ENCODE measurements around the gene STAM. TPM values are rescaled to one million over a fixed set of nuclear protein-coding genes. Genes with fewer than 3 reads are reported as not detected.
"Not testable (repeated sequence)": the region's sequence is repeated elsewhere in the genome, so short reads cannot be mapped to it uniquely, and the experiment has no call there.

The STAM gene
- 20.3 and 26.2 TPM in 2 replicates for total RNA-seq

DNA sequence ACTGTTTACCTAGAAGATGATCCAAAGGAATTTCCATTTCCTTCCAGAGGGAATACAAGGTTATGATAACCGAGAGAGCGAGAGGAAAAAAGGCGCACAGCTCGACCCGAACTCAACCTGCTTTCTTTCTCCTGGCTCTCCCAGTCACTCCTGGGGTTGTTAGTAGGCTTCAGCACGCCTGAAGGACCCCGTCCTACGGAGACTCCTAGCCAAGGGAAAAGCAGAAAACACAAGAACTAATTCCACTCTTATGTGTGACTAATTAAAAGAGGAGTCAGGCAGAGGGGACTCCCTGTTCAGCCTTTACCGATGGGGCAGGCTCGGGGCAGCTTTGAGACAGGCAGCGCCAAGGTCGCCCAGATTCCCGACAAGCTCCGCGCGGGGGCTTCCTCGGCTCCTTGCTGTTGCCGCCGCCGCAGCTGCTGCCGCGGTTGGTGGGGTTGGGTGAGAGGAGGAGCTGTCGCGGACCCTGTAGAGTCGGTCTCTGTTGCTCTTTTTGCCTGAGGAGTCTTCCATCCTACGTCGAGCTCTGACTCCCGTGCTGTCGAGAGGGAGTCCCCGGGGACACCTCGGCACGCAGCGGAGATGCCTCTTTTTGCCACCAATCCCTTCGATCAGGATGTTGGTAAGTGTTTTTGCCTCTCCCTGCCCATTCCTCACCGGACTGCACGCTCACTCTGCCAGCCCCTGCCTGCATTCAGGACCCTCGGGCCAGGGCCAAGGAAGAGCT is at the start of gene STAM:
TSS of gene STAM (plus strand) at position 397 of the 730 bp plus-strand sequence. CDS start at position 586, 189 bp downstream.
- intact Hi-C loops (cut with micrococcal nuclease): loop anchor here (1.0 to 5.0 kb wide), 7 partner anchors 25 to 1015 kb away; partner anchors contain the start of genes ARL5B, HACD1, RSU1 and VIM

DNA sequence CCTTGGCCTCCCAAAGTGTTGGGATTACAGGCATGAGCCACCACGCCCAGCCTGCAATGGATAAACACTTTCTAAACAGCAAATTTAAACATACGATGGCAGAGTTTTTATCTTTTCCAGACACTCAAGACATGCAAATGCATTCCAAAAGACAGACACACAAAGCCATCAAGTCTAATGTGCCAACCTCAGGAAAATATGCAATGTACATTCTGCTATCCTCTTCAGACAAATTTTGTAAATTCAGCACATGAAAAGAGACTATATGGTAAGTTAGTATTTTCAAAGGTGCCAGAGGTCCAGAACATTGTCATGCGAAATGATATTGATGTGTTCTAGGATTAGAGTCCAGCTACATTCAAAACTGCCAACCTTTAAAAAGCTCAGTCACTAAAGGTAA is 46.6 kb upstream of the STAM start:
- intact Hi-C loops (cut with micrococcal nuclease): no loop called here

- intact Hi-C loops (cut with micrococcal nuclease): no loop called here
Measured at GRCh38 chr10:17599089-17599488, 44.9 kb upstream of the STAM start.

GRCh38 chr10:17605936-17606335 is 38.0 kb upstream of the STAM start:
- intact Hi-C loops (cut with micrococcal nuclease): loop anchor here (2.0 to 5.0 kb wide), 2 partner anchors 199 to 267 kb away; no protein-coding TSS in a partner anchor

DNA sequence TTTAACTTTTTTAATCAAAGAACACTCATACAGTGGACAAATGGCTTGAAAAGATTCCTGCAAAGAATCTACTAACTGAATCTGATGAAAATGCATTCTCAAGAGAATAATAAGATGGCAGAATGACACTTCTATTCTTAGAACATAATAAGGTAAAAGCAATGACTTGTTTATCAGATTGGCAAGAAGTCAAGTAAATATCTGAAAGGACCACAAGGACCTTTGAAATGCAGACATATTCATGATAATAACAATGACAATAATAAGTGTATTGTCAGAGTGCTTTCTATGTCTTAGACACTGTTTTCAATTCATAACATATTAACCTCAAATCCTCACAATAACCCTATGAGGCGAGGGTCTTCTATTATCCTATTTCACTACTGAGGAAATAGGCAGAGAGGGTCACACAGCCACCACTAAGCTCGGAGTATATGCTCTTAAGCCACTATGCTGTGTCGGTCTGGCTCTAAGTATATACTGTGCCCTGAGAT is 37.4 kb upstream of the STAM start:
- intact Hi-C loops (cut with micrococcal nuclease): loop anchor here (1.0 to 5.0 kb wide), 4 partner anchors 137 to 498 kb away; no protein-coding TSS in a partner anchor

GRCh38 chr10:17607060-17607459 is 36.9 kb upstream of the STAM start:
- intact Hi-C loops (cut with micrococcal nuclease): loop anchor here (1.0 to 5.0 kb wide), 4 partner anchors 136 to 497 kb away; no protein-coding TSS in a partner anchor

GRCh38 chr10:17607603-17608332 is 36.2 kb upstream of the STAM start:
- intact Hi-C loops (cut with micrococcal nuclease): loop anchor here (1.0 to 5.0 kb wide), 4 partner anchors 136 to 497 kb away; no protein-coding TSS in a partner anchor

DNA sequence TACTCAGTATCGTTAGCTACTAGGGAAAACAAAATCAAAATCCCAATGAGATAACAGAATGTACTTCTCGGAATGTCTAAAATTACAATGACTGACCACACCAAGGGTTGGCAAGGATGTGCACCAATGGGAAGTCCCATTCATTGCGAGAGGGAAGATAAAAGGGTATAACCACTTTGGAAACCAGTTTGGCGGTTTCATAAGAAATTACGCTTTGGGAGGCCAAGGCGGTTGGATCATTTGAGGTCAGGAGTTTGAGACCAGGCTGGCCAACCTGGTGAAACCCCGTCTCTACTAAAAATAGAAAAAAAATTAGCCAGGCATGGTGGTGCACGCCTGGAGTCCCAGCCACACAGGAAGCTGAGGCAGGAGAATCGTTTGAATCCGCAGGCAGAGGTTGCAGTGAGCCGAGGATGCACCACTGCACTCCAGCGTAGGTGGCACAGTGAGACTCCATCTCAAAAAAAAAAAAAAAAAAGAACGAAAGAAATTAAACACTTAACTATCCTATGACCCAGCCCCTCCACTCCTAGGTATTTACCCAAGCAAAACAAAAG is 34.4 kb upstream of the STAM start:
- intact Hi-C loops (cut with micrococcal nuclease): loop anchor here (5.0 kb wide), 1 partner anchor 202 kb away; no protein-coding TSS in a partner anchor

GRCh38 chr10:17616403-17617030 is 27.4 kb upstream of the STAM start:
- intact Hi-C loops (cut with micrococcal nuclease): loop anchor here (1.0 kb wide), 1 partner anchor 28 kb away; the partner anchor contains the start of gene STAM

GRCh38 chr10:17617031-17617911 is 26.7 kb upstream of the STAM start, which contains the start of gene HACD1:
Gene HACD1 (minus strand): TSS chr10:17617374. CDS start chr10:17617339, 35 bp downstream.
- intact Hi-C loops (cut with micrococcal nuclease): loop anchor here (1.0 kb wide), 1 partner anchor 27 kb away; the partner anchor contains the start of gene STAM

GRCh38 chr10:17622061-17622460 is 21.9 kb upstream of the STAM start:
- intact Hi-C loops (cut with micrococcal nuclease): no loop called here

DNA sequence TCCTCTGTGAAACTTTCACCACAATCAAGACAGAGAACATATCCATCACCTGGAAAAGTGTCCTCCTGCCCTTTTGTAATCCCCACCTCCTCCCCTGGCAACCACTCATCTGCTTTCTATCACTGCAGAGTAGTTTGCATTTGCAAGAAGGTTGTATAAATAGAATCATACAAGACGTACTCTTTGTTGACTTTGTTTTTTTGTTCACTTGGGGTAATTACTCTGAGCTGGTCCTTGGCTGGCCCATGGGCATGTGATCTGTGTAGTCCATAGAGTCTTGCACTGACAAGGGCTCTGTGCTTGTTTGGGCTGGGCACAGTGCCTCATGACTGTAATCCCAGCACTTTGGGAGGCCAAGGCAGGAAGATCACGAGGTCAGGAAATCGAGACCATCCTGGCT is 19.0 kb upstream of the STAM start:
- intact Hi-C loops (cut with micrococcal nuclease): no loop called here

DNA sequence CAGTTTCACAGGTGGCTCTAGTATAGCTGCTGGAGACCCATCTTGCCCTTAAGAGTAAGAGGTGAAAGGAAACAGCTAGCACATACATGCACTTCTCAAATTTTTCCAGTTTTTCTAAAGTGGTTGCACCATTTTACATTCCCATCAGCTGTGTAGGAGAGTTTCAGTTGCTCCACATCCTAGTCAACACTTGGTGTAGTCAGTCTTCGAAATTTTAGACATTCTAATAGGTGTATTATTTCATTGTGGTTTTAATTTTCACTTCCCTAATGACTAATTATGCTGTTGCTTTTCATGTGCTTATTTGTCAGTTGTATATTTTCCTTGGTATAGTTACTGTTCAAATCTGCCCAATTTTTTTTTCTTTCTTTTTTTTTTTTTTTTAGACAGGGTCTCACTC is 17.3 kb upstream of the STAM start:
- intact Hi-C loops (cut with micrococcal nuclease): no loop called here

DNA sequence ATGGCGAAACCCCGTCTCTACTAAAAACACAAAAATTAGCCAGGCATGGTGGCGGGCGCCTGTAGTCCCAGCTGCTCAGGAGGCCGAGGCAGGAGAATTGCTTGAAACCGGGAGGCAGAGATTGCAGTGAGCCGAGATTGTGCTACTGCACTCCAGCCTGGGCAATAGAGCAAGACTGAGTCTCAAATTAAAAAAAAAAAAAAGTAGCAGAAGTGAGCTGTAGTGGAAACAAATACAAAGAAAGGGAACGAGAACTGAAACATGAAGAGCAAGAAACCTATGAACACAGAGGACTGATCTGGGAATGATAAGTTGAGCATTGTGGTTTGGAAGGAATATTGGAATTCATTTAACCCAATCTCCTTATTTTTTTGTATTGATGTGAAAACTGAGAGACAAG is 11.4 kb upstream of the STAM start:
- intact Hi-C loops (cut with micrococcal nuclease): not testable (repeated sequence)

- intact Hi-C loops (cut with micrococcal nuclease): no loop called here
Measured at GRCh38 chr10:17633353-17633752, 10.6 kb upstream of the STAM start.

DNA sequence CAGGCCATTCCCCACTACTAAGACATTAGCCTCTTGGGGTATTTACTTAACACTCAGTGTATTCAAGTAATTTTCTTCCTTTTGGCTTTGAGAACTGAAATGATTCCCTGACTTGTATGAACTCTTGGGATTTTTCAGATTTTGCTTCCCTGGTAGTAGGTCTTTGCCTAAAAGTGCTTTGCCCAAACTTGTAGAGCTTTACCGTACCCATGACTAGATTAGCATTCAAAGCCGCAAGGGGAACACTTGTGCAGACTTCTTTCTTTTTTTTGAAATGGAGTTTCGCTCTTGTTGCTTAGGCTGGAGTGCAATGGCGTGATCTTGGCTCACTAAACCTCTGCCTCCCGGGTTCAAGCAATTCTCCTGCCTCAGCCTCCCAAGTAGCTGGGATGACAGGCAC is 6.1 kb upstream of the STAM start:
- intact Hi-C loops (cut with micrococcal nuclease): no loop called here

DNA sequence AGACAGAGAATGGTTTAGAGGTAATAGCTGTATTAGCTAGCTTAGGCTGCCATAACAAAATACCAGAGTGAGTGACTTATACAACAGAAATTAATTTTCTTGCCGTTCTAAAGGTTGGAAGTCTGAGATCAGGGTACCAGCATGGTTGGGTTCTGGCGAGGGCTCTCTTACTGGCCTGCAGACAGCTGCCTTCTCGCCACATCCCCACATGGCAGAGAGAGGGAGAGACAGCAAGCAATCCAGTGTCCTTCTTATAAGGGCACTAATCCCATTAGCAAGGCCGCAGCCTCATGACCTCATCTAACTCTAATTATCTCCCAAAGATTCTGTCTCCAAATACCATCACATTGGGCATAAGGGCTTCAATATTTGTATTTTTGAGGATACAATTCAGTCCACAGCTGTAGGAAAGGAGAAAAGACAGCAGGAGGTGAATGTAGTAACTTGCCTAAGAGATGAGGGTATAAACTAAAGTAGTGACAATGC is 3.6 kb upstream of the STAM start:
- intact Hi-C loops (cut with micrococcal nuclease): loop anchor here (5.0 kb wide), 2 partner anchors 42 to 413 kb away; partner anchors contain the start of gene VIM

DNA sequence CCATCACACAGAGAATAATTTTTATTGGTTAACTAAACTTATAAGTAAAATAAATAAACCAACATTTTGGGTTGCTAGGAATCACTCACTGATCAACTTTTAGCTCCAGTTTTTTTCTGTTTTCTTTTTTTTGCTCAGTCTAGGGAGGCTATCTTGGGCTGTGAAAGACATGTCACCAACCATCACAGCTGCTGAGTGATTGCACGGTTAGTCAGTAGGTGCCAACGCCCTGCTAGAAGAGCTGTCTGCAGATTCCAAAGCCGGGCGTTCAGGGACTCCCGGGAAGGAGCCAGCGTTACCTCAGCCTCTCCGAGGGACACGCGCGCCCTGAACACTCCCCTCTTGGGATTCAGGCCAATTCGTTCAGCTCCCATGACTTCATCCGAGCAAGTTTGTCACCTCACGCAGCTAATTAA is 604 bp upstream of the STAM start:
- intact Hi-C loops (cut with micrococcal nuclease): loop anchor here (1.0 to 5.0 kb wide), 3 partner anchors 39 to 416 kb away; partner anchors contain the start of gene VIM

DNA sequence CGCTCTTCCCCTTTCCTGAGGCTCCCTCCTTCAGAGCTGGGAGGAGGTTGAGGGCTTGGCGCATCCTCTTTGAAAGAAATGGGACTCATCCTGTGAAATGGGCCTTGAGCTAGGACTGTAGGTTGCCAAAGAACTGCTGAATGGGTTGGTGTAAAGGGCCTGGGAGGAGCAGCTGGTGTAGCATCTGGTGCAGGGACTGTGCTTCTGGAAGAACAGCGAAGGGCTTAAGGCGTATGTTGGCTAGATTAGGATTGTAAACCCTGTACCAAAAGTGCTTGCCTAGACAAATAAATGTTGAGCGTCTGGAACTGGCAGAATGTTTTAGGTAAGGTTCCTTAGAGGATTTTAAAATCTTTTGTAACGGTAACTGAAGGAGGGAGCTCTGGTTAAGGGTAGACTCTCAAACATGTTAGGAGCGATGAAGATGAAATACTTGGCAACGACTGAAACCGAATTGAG is 563 bp downstream of the STAM start:
- intact Hi-C loops (cut with micrococcal nuclease): loop anchor here (1.0 to 5.0 kb wide), 6 partner anchors 25 to 1014 kb away; partner anchors contain the start of genes ARL5B, HACD1, RSU1 and VIM
